Mesenteric fat pad (tissue), 1 donor: ENCODE results near the gene KLHDC3. TPM values are rescaled to one million over a fixed set of nuclear protein-coding genes. Genes with fewer than 3 reads are reported as not detected.

Experiments
- DNase-seq: peaks from one replicate; pipeline ENCODE4 v3.0.0-alpha.2; 2020; ENCODE audit warnings: low spot score
- long read RNA-seq: library from polyadenylated mRNA; unstranded; transcript quantifications from one replicate; pipeline ENCODE4 v2.0.0, GENCODE V29; 2020
- total RNA-seq: library from RNA; stranded (reverse); fragmentation: NEBNext Ultra II Directional; extraction: Animal tissue kit (Norgen Biotek cat#: 25700); gene quantifications from one replicate; pipeline ENCODE4 v1.2.1, GENCODE V29; 2021
- donor health status: DM: yes; HTN: yes; CAD: no.

The KLHDC3 gene
- 71.6 TPM for total RNA-seq
- long read RNA-seq, transcript KLHDC3-202 (11 exons, 1,909 nt): major isoform, 484 of 533 reads
- long read RNA-seq, transcript KLHDC3-201 (10 exons, 1,903 nt): minor isoform, 5 of 533 reads
- long read RNA-seq, partial matches to known transcripts: 27 of 533 reads
- long read RNA-seq, other reads (novel, unspliced or antisense): 17 of 533 reads

DNA sequence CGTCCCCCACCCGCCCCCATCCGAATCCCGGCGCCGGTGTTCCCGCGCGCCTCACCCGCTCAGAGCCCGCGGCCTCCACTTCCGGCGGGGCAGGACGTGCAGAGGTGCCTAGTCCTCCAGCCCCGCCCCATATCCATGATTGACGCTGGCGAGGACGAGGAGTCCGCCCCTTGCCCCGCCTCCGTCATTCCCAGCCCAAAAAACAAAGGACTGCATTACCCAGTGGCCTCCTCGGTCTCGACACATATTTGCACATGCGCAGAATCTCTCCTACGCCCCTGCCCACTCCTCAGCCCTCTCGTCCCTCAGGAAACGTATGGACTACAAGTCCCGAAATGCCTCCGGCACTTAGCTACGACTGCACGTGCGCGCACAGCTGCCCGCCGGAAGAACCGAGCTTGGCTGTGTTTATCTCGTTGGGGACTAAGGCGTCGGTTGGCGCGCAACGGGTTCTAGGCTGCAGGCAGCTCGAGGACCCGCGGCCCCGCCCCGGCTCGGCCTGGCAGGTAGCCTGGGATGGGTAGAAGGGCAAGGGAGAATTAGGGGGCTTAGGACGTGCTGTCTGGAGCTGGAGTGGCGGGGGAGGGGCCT lies at the start of gene KLHDC3, which contains the start of gene MEA1:
KLHDC3 (plus strand) TSS at position 407 of the 591 bp plus-strand sequence. CDS start 2,944 bp downstream, outside the sequence.
MEA1 (minus strand) TSS at position 104 of the 591 bp plus-strand sequence. CDS start 133 bp downstream, outside the sequence.
- DNase-seq: peak; percentile 98

DNA sequence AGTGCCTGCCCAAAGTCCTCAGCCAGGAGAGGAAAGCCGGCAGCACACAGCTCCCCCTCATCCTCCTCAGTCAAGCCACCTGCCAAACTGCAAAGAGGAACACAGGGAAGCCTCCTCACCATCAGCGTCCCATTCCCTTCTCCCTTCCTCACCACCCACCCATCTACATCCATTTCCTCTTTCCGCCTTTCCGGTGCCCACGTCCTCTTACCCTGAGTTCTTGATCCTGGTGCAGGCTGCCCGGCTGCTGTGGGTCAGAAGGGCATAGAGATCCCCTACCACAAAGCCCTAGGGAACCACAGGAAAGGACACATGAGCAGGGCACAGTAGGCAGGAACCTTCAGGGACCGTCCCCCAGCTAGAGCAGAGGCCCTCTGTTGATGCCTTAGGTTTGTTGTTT lies 47.5 kb upstream of the KLHDC3 start:
- no peak for DNase-seq

GRCh38 chr6:42967228-42967627 lies 46.8 kb upstream of the KLHDC3 start:
- DNase-seq: peak; percentile 82

DNA sequence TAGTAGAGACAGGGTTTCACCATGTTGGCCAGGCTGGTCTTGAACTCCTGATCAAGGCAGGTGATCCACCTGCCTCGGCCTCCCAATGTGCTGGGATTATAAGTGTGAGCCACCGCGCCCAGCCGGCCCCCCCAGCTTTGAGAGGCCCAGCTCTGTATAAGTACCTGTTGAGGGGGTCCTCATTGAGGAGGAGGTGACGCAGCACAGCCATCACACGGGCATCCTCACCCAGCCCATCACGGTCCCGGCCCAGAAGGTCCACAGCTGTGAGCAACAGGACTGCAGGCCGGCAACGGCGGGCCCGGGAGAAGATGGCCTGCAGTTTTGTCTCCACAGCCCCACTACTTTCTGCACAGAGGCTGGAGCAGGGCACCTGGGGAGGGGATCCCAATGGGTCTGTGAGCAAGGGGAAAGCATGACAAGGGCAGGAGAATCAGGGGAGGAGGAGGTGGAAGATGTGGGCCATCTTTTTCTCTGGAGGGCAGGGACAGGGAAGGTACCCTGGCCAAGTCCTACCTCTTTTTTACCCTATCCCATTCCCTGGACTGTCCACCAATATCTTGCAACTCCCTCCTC lies 45.8 kb upstream of the KLHDC3 start:
- no peak for DNase-seq

DNA sequence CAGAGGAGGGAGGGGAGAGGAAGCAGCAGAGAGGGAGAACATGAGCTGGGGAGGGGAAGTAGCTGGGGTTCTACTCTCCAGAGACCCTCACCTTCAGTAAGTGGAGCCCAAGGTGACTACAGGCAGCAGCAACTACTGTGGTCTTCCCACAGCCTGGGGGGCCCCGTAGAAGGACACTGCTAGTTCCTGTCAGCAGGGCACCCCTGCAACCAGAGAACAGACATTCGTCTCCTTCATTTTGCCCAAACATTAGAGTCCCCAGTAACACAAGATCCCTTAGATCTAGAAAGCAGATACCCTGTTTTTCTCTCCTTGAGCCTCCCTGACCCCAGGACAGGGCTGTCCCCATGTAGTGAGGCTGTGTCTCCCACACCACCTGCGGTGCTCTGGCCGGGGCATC lies 45.3 kb upstream of the KLHDC3 start:
- no peak for DNase-seq

- DNase-seq: no peak
These were observed 44.6 kb upstream of the KLHDC3 start for GRCh38 chr6:42969431-42969830.

- no peak for DNase-seq
These were observed 44.1 kb upstream of the KLHDC3 start for GRCh38 chr6:42969934-42970333.

DNA sequence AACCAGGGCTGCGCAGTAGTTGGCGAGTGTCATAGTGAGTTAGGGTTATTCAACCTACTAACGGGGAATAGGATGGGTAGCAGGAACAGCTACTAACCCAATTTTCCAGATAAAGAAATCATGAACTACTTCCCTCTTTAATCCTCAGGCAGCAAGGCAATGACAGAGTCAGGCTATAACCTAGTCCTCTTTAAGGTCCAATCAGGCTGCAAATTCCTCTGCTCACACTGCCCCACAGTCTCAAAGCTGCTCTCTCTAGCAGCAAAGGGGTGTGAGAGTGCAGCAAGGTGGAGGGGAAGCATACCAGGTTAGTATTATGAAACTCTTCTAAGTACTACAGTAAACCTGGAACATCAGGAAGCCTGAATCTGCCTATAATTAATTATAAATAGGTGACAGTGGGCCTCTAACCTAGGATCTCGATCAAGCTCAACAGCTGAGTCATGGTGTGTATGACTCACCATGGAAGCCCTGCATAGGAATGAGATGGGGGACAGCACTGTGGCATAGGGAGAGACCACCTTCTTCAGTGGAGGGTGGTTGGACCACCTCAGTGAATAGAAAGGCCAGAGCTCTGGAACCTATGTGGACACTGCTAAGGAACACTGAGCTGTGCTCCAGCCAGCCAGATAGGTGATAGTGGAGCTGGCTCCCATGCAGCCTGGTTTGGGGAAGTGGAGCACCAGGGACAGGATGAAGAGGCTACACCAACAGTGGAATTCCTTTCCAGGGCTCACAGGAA lies 43.0 kb upstream of the KLHDC3 start:
- DNase-seq: no peak

GRCh38 chr6:42971746-42972327 lies 42.2 kb upstream of the KLHDC3 start:
- DNase-seq: no peak

GRCh38 chr6:42973926-42974325 lies 40.1 kb upstream of the KLHDC3 start:
- DNase-seq: no peak

GRCh38 chr6:42974919-42975505 lies 39.0 kb upstream of the KLHDC3 start:
- DNase-seq: no peak

DNA sequence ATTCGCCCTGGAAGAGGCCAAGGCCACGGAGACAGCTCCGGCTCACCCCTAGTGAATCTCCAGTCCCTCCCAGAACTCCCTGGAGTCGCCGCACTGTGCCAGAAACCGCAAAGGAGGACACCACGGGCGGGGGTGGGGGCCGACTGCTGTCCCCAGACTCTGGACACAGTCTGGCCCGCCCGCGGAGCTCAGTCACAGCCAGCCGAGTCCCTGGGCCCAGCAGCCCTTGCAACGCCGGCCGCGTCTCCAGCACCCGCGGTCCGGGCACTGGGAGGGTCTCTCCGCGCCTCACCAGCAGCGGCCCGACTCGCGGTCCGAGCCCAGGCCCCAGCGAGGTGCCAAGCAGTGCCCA lies 35.6 kb upstream of the KLHDC3 start:
- DNase-seq: no peak

GRCh38 chr6:42978839-42979522 lies 35.1 kb upstream of the KLHDC3 start, which contains the start of gene PEX6:
TSS of gene PEX6 (minus strand) at chr6:42979181. CDS start at chr6:42979150, 31 bp downstream.
- peak; percentile 96 for DNase-seq

DNA sequence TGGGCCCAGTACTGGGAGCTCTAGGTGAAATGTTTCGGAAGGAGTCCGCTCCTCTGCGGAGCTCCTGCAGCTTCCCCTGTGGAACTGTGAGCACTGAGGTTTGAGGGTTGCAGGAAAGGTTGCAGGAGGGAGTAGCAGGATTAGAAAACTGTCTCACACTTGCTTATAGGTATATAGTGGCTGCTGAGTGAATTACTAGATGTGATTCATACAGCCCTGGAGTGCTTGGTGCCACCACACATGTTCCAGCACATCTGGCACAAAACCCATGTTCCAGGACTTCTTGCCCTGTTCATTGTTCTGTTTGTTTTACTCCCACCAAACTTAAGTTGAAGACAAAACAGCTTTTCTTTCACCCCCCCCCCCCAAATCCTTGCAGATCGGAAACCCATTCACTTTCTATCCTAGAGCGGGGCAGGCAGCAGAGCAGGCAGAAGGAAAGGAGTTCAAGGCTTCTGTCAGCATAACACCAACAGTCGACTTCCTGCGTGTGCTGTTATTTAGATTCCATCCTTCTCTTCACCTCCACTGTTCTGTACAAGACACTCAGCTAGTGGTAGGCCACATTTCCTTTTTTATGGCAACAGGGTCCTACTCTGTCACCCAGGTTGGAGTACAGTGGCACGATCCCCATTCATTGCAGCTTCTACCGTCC lies 34.4 kb upstream of the KLHDC3 start:
- DNase-seq: no peak

GRCh38 chr6:42981836-42982235 lies 32.2 kb upstream of the KLHDC3 start:
- DNase-seq: no peak

DNA sequence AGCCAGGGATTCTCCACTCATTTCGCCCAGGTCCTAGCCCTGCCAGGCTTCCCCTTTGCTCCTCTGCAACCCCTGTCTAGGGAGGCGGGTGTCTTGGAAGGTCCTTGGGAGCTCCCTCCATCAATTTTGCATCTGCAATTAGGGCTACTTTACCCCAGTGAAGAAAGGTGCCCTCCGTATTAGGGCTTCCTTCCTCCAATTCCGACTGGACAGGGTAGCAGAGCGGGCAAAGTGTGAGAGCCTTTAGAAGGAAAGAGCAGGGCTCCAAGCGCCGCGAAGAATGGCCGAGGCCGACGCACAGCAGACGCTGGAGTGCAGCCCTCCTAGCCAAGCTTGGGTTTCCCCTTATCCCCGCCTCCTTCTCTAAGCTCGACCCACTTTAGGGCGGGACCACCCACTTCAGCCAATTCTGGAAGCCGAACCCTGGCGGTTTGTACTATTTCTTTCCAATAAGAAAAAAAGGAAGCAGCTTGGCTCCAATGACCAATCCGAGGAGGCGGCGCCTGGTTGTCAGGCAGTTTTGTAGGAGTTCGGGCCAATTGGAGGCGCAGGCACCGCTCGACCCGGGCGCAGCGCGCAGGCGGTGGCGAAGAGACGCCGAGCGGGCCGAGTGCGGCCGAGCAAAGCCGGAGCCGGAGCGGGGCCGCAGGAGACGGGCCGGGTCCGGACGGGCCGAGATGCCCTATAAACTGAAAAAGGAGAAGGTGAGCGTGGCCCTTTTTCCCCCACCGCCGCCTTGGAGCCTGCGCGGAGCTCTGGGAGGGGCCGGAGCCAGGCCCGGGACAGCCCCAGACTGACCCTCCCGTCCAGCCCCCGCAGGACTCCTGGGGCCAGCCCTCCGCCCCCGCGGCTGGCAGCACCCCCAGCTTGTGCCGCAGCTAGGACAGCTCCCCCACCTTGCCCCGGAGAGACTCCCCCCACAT lies 29.8 kb upstream of the KLHDC3 start, which contains the start of gene PPP2R5D:
PPP2R5D (plus strand) TSS at position 570 of the 923 bp plus-strand sequence; CDS start at position 678, 108 bp downstream.
- peak; percentile 97 for DNase-seq

GRCh38 chr6:42984924-42985475 lies 29.0 kb upstream of the KLHDC3 start:
- no peak for DNase-seq
